Large intestine (tissue), 3 donors: ENCODE measurements around the gene HLA-DQA1. TPM values are rescaled to one million over a fixed set of nuclear protein-coding genes. Genes with fewer than 3 reads are reported as not detected.
A peak's percentile ranks its signal among the peaks of the same experiment; 100 is the strongest.
"Not testable (repeated sequence)": the region's sequence is repeated elsewhere in the genome, so short reads cannot be mapped to it uniquely, and the experiment has no call there.

Experiments used
- DNase-seq, 2 donors: peaks; one replicate each; pipeline versions ENCODE4 v3.0.0 to v3.0.0-alpha.2; 2013
- H3K27ac ChIP-seq: one replicate; pipeline ENCODE4 v1.5.1; 2013; ENCODE audit warnings: low read length
- H3K27me3 ChIP-seq: 2 replicates; pipeline ENCODE4 v1.6.1; 2013; ENCODE audit warnings: low read length; ENCODE audit not compliant: control insufficient read depth, insufficient read depth
- H3K36me3 ChIP-seq: 2 replicates; pipeline ENCODE4 v1.6.1; 2013; ENCODE audit warnings: low read length; ENCODE audit not compliant: control insufficient read depth, insufficient read depth
- H3K4me1 ChIP-seq: one replicate; pipeline ENCODE4 v1.6.1; 2013; ENCODE audit warnings: low read length; ENCODE audit not compliant: control insufficient read depth, insufficient read depth
- H3K4me3 ChIP-seq: one replicate; pipeline ENCODE4 v1.5.1; 2013; ENCODE audit warnings: low read length
- H3K9me3 ChIP-seq: one replicate; pipeline ENCODE4 v1.6.1; 2013; ENCODE audit warnings: mild to moderate bottlenecking, low read depth, low read length, moderate library complexity; ENCODE audit not compliant: control insufficient read depth
- WGBS: methylation state at CpG from one replicate; pipeline ENCODE4 v1.1.5; 2013; ENCODE audit warnings: low lambda C conversion rate; ENCODE audit not compliant: insufficient coverage; 5-methylcytosine and 5-hydroxymethylcytosine counted together
- polyA plus RNA-seq: library from polyadenylated mRNA; unstranded; fragments of 120-200 nt; gene quantifications from one replicate; pipeline ENCODE4 v1.2.1, GENCODE V29; 2013

HLA-DQA1 gene
- polyA plus RNA-seq, 1 donor: 53.4 TPM

- not testable (repeated sequence) for H3K27me3 ChIP-seq, H3K27ac ChIP-seq, H3K36me3 ChIP-seq, DNase-seq, H3K9me3 ChIP-seq, H3K4me1 ChIP-seq, H3K4me3 ChIP-seq
These were observed 20.6 kb downstream of the HLA-DQA1 start for GRCh38 chr6:32657819-32658218.

DNA sequence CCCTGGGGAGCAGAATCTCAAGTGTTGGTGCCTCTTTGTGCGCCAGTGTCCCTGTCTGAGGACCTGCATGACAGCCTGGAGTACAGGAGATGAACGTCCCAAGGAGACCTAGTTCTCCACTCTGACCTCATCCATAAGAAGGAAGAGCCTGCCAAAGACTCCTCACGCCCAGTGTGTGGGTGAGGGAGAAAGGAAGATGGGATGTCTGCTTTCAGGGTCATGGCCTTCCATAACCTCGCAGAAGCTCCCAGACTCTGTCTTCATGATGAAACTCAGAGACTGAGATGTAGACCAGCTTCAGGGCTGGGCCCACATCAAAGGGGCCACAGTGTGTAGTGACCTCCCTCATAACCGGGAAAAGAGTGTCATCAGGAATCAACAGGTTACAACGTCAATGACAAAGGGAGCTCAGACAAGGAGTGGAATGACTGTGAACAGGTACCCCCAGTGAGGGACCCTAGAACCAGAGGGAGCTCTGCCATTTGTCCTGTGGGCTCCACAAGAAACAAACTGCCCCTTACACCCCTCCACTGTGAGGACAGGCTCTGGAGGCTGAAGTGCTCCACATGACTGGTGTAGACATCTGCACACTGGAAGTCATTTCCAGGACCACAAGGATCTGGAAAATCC is 21.2 kb downstream of the HLA-DQA1 start:
- no CpG with 5 or more reads among the region's 6 CpGs for WGBS

GRCh38 chr6:32659856-32660595 is 22.8 kb downstream of the HLA-DQA1 start:
- Histone ChIP-seq H3K9me3 (no peaks in the 10 kb centered on the region), H3K36me3 (no peaks in the 10 kb centered on the region), H3K27ac (no peak overlapping the region), H3K4me3 (no peak overlapping the region), H3K4me1 (no peaks in the 10 kb centered on the region), H3K27me3 (peaks cover 3% of the 10 kb centered on the region)
- peak in 1 of 2 donors; percentile 30 for DNase-seq
- WGBS: no CpG with 5 or more reads among the region's 4 CpGs

More for the DNA sequence above, 21.2 kb downstream of the HLA-DQA1 start:
- Histone ChIP-seq H3K4me1 (no peaks in the 10 kb centered on the region), H3K27ac (no peak overlapping the region), H3K9me3 (no peaks in the 10 kb centered on the region), H3K36me3 (no peaks in the 10 kb centered on the region), H3K4me3 (no peak overlapping the region), H3K27me3 (peaks cover 3% of the 10 kb centered on the region)
- no peak for DNase-seq

DNA sequence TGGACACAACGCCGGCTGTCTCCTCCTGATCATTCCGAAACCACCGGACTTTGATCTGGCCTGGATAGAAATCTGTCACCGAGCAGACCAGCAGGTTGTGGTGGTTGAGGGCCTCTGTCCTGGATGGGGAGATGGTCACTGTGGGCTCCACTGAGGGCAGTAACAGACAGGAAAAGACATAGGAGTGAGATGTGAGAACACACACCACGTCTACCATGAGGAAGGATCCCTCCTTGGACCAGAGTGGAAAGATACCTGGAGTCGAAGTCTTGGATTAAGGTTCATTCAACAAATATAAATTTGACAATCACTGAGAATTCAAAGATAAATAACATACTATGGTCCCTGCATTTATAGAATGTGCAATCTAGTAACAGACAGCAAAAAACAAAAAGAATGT is 24.9 kb downstream of the HLA-DQA1 start:
- WGBS: no CpG with 5 or more reads among the region's 7 CpGs
- Histone ChIP-seq H3K36me3 (no peaks in the 10 kb centered on the region), H3K4me1 (no peaks in the 10 kb centered on the region), H3K27ac (no peak overlapping the region), H3K27me3 (peaks cover 6% of the 10 kb centered on the region), H3K9me3 (no peaks in the 10 kb centered on the region), H3K4me3 (no peak overlapping the region)
- DNase-seq: no peak

DNA sequence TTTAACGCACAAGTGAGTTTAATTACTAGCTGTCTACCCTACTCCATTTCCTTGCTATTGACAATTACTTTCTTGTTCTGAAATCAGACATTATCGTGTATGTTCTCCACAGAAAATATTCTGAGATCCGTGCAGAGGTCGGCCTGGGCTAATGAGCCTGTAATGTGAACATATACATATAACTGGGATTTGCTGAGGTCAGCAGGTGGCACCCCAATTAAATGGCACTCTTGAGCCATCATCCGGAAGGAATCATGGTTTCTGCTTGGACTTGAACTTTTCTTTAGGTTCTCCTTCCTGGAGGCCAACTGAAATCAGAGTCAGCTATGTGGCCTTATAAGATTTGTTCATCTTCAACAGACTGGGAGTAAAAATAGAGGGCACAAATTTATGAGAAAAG is 25.6 kb downstream of the HLA-DQA1 start:
- Histone ChIP-seq H3K4me3 (no peak overlapping the region), H3K4me1 (no peaks in the 10 kb centered on the region), H3K27ac (no peak overlapping the region), H3K9me3 (no peaks in the 10 kb centered on the region), H3K27me3 (peaks cover 6% of the 10 kb centered on the region), H3K36me3 (no peaks in the 10 kb centered on the region)
- 62% methylated on average over 1 of the region's 5 CpGs for whole genome bisulfite sequencing
- no peak for DNase-seq

DNA sequence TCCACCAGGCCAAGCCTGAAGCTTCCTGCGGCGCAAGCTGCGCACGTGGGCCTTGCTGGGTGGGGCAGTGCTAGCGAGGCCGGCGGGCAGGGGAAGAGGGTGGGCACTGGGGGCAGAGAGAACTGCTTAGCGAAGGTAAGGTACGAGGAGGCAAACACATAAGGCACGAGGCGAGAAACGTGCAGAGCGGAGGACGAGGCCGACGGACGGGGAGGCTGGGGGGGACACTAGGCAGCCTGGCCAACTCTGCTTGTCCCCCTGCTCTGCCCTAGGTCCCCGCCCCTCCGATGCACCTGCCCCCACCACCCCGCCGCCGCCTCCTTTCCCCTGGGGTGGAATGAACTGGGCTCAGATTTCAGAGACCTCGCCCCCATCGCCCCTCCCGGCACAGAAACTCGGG is 27.1 kb downstream of the HLA-DQA1 start:
- DNase-seq: no peak
- no peak overlapping the region for H3K27ac ChIP-seq
- no peaks in the 10 kb centered on the region for H3K9me3 ChIP-seq
- H3K4me1 ChIP-seq: no peaks in the 10 kb centered on the region
- H3K27me3 ChIP-seq: peaks cover 4% of the 10 kb centered on the region
- no peaks in the 10 kb centered on the region for H3K36me3 ChIP-seq
- WGBS: no CpG with 5 or more reads among the region's 26 CpGs
- H3K4me3 ChIP-seq: no peak overlapping the region

DNA sequence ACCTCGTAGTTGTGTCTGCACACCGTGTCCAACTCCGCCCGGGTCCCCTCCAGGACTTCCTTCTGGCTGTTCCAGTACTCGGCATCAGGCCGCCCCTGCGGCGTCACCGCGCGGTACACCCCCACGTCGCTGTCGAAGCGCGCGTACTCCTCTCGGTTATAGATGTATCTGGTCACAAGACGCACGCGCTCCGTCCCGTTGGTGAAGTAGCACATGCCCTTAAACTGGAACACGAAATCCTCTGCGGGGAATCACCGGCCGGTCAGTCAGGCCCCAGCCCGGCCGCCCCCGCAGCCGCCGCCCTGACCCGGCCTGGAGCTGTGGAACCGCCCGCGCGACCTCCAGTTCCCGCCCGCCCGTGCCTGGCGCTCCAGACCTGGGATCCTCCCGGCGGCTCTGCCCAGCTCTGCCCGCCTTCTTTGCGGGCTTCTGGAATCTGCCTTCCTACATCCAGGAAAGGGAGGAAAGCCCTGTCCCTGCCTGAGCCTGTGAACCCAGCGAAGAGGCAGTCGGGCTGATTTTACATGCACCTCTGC is 27.7 kb downstream of the HLA-DQA1 start:
- H3K4me1 ChIP-seq: no peaks in the 10 kb centered on the region
- peak in 1 of 2 donors; percentile 41 for DNase-seq
- no peaks in the 10 kb centered on the region for H3K36me3 ChIP-seq
- H3K27me3 ChIP-seq: peaks cover 4% of the 10 kb centered on the region
- no peak overlapping the region for H3K27ac ChIP-seq
- WGBS: no CpG with 5 or more reads among the region's 47 CpGs
- no peaks in the 10 kb centered on the region for H3K9me3 ChIP-seq
- peak overlapping the region; percentile 13 for H3K4me3 ChIP-seq

DNA sequence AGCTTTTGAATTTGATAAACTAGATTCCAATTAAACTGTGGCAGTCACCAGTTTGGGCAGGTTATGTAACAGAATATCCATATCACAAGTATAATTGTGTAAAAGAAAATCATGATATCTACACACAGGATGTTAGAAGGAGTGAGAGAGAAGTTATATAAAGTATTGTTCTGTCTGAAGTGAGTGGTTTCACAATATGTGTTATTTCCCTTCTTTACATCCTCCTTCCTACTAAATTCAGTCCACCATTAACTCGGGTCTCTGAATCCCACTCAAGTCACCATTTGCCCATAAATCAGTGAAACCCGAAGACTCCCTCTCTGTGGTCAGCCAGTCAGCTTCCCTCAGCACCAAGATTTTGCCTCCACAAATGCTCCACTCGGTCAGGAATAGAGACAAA is 28.5 kb downstream of the HLA-DQA1 start:
- Histone ChIP-seq H3K4me3 (no peak overlapping the region), H3K4me1 (no peaks in the 10 kb centered on the region), H3K27ac (no peak overlapping the region), H3K36me3 (no peaks in the 10 kb centered on the region), H3K9me3 (no peaks in the 10 kb centered on the region), H3K27me3 (peaks cover 4% of the 10 kb centered on the region)
- no peak for DNase-seq
- WGBS: 100% methylated on average over 1 of the region's 3 CpGs

DNA sequence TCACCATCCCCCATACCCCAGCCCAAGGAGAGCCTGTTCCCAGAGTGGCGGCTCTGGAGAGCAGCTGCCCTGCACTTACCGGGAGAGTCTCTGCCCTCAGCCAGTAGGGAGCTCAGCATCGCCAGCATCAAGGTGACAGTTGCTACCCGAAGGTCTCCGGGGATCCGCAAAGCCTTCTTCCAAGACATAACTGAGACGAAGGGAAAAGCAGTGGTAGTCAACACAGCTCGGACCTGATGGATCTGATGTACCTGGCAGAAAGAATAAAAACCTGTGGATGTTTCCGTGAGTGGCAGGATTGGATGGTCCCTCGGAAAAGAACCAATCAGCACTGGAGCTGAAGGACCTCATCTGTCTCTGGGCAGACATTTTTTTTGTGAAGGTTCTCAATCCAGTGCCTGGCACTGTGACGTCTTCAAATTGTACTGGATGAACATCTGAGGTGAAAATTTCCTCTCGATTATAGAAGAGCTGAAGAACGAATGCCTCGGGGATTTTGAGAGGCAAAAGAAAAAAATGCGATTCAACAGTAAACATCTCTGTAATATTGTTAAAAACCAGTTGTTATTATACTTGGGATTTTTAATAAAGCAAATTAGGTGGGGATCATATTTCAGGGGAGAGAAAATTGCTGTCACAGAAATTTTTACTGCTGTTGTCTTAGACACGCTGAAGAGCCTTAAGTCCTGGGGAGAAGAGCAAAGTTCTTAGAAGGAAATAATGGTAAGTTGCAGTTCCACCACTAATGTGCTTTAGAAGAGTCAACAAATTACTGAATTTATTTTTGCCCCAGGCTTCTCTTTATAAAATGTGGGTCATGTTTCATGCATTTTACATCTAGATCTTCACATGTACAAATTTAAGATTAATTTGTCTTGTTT is 29.5 kb downstream of the HLA-DQA1 start, which contains the start of gene HLA-DQB1:
TSS of gene HLA-DQB1 (minus strand) at position 238 of the 881 bp plus-strand sequence. CDS start at position 188, 50 bp downstream.
- Histone ChIP-seq H3K9me3 (no peaks in the 10 kb centered on the region), H3K27me3 (peaks cover 4% of the 10 kb centered on the region), H3K36me3 (no peaks in the 10 kb centered on the region), H3K4me1 (no peaks in the 10 kb centered on the region), H3K27ac (no peak within 1 kb of the TSS), H3K4me3 (no peak within 1 kb of the TSS)
- 0% methylated on average over 1 of the region's 16 CpGs for WGBS
- DNase-seq: peak in 1 of 2 donors; percentile 33

DNA sequence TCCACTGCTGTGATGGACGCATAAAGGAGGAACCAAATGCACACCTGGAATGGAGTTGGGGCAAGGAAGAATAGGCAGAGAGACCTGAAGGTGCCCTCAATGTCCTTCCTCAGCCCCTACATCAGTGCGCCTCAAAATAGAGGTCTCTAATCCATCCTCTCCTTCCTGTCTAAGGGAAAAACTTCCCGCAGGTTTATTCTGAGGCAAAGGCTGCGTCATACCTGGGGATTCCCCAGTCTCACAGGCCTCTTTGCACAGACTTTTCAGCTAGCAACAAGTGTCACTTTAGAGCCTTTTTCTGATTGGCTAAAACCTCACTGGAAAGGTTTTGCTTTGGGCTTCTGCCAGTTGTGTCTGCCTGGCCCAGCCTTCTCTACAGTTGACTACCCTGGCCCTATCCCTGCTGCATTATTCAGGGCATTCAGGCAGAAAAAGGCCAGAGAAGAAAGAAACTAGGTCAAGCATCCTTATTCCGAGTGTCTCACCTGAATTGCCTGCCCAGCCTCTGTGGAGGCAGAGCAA is 31.1 kb downstream of the HLA-DQA1 start:
- Histone ChIP-seq H3K36me3 (no peaks in the 10 kb centered on the region), H3K27me3 (peaks cover 4% of the 10 kb centered on the region), H3K4me3 (no peak overlapping the region), H3K27ac (no peak overlapping the region), H3K9me3 (no peaks in the 10 kb centered on the region), H3K4me1 (no peaks in the 10 kb centered on the region)
- no CpG with 5 or more reads among the region's 5 CpGs for WGBS
- peak in 1 of 2 donors; percentile 76 for DNase-seq
